Osteoblast (primary cell): Measurements from ENCODE around the gene CCDC91. TPM values are rescaled to one million over a fixed set of nuclear protein-coding genes. Genes with fewer than 3 reads are reported as not detected.
A peak's percentile ranks its signal among the peaks of the same experiment; 100 is the strongest.

Experiments
- DNase-seq: peaks from one replicate; pipeline ENCODE4 v3.0.0; 2011; ENCODE audit warnings: low spot score, mixed read lengths; ENCODE audit not compliant: insufficient read length; ENCODE audit errors: missing footprints
- H2AFZ ChIP-seq: 2 replicates; pipeline ENCODE4 v1.6.0; 2011; ENCODE audit warnings: mild to moderate bottlenecking, low read length
- H3K27ac ChIP-seq: 2 replicates; pipeline ENCODE4 v1.5.1; 2011; ENCODE audit warnings: mild to moderate bottlenecking, low read depth, low read length, moderate library complexity
- H3K27me3 ChIP-seq: 2 replicates; pipeline ENCODE4 v1.6.0; 2012; ENCODE audit warnings: mild to moderate bottlenecking, control low read depth, inconsistent platforms, low read length, moderate library complexity; ENCODE audit not compliant: insufficient read depth
- H3K36me3 ChIP-seq: 2 replicates; pipeline ENCODE4 v1.5.1; 2011; ENCODE audit warnings: mild to moderate bottlenecking, low read length, control low read depth, moderate library complexity; ENCODE audit not compliant: insufficient read depth
- H3K4me1 ChIP-seq: 2 replicates; pipeline ENCODE4 v1.5.1; 2011; ENCODE audit warnings: mild to moderate bottlenecking, low read length, control low read depth, moderate library complexity; ENCODE audit not compliant: insufficient read depth
- H3K4me2 ChIP-seq: 2 replicates; pipeline ENCODE4 v1.6.0; 2011; ENCODE audit warnings: mild to moderate bottlenecking, low read length; ENCODE audit not compliant: insufficient read depth
- H3K4me3 ChIP-seq: fragments of 200-600 bp; sonication (generic); 3 replicates; pipeline ENCODE4 v1.5.1; 2012; ENCODE audit warnings: mild to moderate bottlenecking, low read length, inconsistent platforms; ENCODE audit not compliant: insufficient read depth
- H3K79me2 ChIP-seq: 2 replicates; pipeline ENCODE4 v1.6.0; 2012; ENCODE audit warnings: mild to moderate bottlenecking, low read length, control low read depth, inconsistent platforms; ENCODE audit not compliant: insufficient read depth
- H3K9me3 ChIP-seq: 2 replicates; pipeline ENCODE4 v1.5.1; 2011; ENCODE audit warnings: low read depth, low read length, control low read depth
- H4K20me1 ChIP-seq: 2 replicates; pipeline ENCODE4 v1.6.0; 2012; ENCODE audit warnings: mild to moderate bottlenecking, low read length, control low read depth; ENCODE audit not compliant: insufficient read depth
- CTCF ChIP-seq: IDR thresholded peaks from 2 replicates; pipeline ENCODE4 v1.5.1; 2011; ENCODE audit warnings: mild to moderate bottlenecking, low read depth, low read length, moderate library complexity; ENCODE audit errors: extremely low read depth
- total RNA-seq: library from RNA; depleted of rRNA; stranded (reverse); fragments of >200 nt; gene quantifications from 2 replicates; pipeline ENCODE4 v1.2.3, GENCODE V29; 2012

CCDC91 gene
- total RNA-seq, 1 donor = 36.2 TPM

GRCh38 chr12:28575593-28576205, 385.4 kb downstream of the CCDC91 start:
- Histone ChIP-seq H2AFZ (no peak overlapping the region), H3K27ac (no peak overlapping the region), H3K4me3 (no peak overlapping the region), H3K9me3 (no peaks in the 10 kb centered on the region), H3K79me2 (no peaks in the 10 kb centered on the region), H4K20me1 (no peaks in the 10 kb centered on the region), H3K36me3 (no peaks in the 10 kb centered on the region), H3K4me2 (no peak overlapping the region), H3K27me3 (no peaks in the 10 kb centered on the region), H3K4me1 (peaks cover 10% of the 10 kb centered on the region)
- no peak for TF ChIP-seq CTCF
- no peak for DNase-seq

GRCh38 chr12:28578361-28578760, 388.1 kb downstream of the CCDC91 start:
- H3K27me3 ChIP-seq = no peaks in the 10 kb centered on the region
- no peaks in the 10 kb centered on the region for H3K79me2 ChIP-seq
- peak; percentile 51 for DNase-seq
- H3K9me3 ChIP-seq = no peaks in the 10 kb centered on the region
- no peaks in the 10 kb centered on the region for H3K36me3 ChIP-seq
- no peak overlapping the region for H3K4me2 ChIP-seq
- H2AFZ ChIP-seq = no peak overlapping the region
- H3K27ac ChIP-seq = no peak overlapping the region
- TF ChIP-seq CTCF = no peak
- H3K4me1 ChIP-seq = peaks cover 12% of the 10 kb centered on the region
- no peak overlapping the region for H3K4me3 ChIP-seq
- H4K20me1 ChIP-seq = no peaks in the 10 kb centered on the region

- Histone ChIP-seq H4K20me1 (no peaks in the 10 kb centered on the region), H3K4me1 (peaks cover 16% of the 10 kb centered on the region), H3K4me3 (no peak overlapping the region), H3K9me3 (no peaks in the 10 kb centered on the region), H2AFZ (no peak overlapping the region), H3K4me2 (no peak overlapping the region), H3K27me3 (no peaks in the 10 kb centered on the region), H3K27ac (no peak overlapping the region), H3K79me2 (no peaks in the 10 kb centered on the region), H3K36me3 (no peaks in the 10 kb centered on the region)
- DNase-seq = peak; percentile 44
- TF ChIP-seq CTCF = no peak
Measured at GRCh38 chr12:28578833-28579252, 388.6 kb downstream of the CCDC91 start.

- H3K4me2 ChIP-seq = no peak overlapping the region
- no peaks in the 10 kb centered on the region for H3K27me3 ChIP-seq
- H4K20me1 ChIP-seq = no peaks in the 10 kb centered on the region
- H3K79me2 ChIP-seq = no peaks in the 10 kb centered on the region
- no peak for TF ChIP-seq CTCF
- no peaks in the 10 kb centered on the region for H3K9me3 ChIP-seq
- no peak for DNase-seq
- H3K4me3 ChIP-seq = no peak overlapping the region
- H3K27ac ChIP-seq = no peak overlapping the region
- peaks cover 22% of the 10 kb centered on the region for H3K4me1 ChIP-seq
- no peak overlapping the region for H2AFZ ChIP-seq
- H3K36me3 ChIP-seq = no peaks in the 10 kb centered on the region
Measured at GRCh38 chr12:28582672-28583376, 392.6 kb downstream of the CCDC91 start.
